CD4-positive, alpha-beta T cell treated with Interleukin-17A for 4 hours (primary cell): ENCODE data around the gene SAMD11.
"Not testable (repeated sequence)": the region's sequence is repeated elsewhere in the genome, so short reads cannot be mapped to it uniquely, and the experiment has no call there.

Experiments used
- DNase-seq: peaks from one replicate; pipeline ENCODE4 v3.0.0-alpha.2; 2020; ENCODE audit warnings: mixed read lengths

SAMD11 gene

GRCh38 chr1:978835-979743 is 55.4 kb downstream of the SAMD11 start:
- no peak for DNase-seq

GRCh38 chr1:979744-980072 is 56.0 kb downstream of the SAMD11 start:
- no peak for DNase-seq

- no peak for DNase-seq
These were observed 56.4 kb downstream of the SAMD11 start for GRCh38 chr1:980137-980571.

- no peak for DNase-seq
These were observed 57.1 kb downstream of the SAMD11 start for GRCh38 chr1:980602-981395.

- DNase-seq = no peak
These were observed 57.8 kb downstream of the SAMD11 start for GRCh38 chr1:981491-981954.

GRCh38 chr1:981955-982558 is 58.3 kb downstream of the SAMD11 start, which contains the start of gene PERM1:
PERM1 (minus strand) TSS chr1:982093; CDS start chr1:981029, 1,064 bp downstream.
- no peak for DNase-seq

- no peak for DNase-seq
These were observed 59.2 kb downstream of the SAMD11 start for GRCh38 chr1:982765-983436.

GRCh38 chr1:983798-984475 is 60.2 kb downstream of the SAMD11 start:
- peak; percentile 74 for DNase-seq

- no peak for DNase-seq
These were observed 60.7 kb downstream of the SAMD11 start for GRCh38 chr1:984476-984814.

GRCh38 chr1:985126-985525 is 61.4 kb downstream of the SAMD11 start:
- no peak for DNase-seq

- not testable (repeated sequence) for DNase-seq
These were observed 64.3 kb downstream of the SAMD11 start for GRCh38 chr1:988061-988460.

GRCh38 chr1:991275-991674 is 67.6 kb downstream of the SAMD11 start:
- DNase-seq = not testable (repeated sequence)

- no peak for DNase-seq
These were observed 68.2 kb downstream of the SAMD11 start for GRCh38 chr1:991895-992294.

- no peak for DNase-seq
These were observed 68.6 kb downstream of the SAMD11 start for GRCh38 chr1:992362-992761.

- DNase-seq = no peak
These were observed 69.8 kb downstream of the SAMD11 start for GRCh38 chr1:993379-993995.
